Ammon's horn (tissue), 1 donor: ENCODE measurements around the gene RAG1.

ENCODE experiments used
- DNase-seq: peaks from one replicate; pipeline ENCODE4 v3.0.0-alpha.2; 2016; ENCODE audit warnings: low spot score

The RAG1 gene

DNA sequence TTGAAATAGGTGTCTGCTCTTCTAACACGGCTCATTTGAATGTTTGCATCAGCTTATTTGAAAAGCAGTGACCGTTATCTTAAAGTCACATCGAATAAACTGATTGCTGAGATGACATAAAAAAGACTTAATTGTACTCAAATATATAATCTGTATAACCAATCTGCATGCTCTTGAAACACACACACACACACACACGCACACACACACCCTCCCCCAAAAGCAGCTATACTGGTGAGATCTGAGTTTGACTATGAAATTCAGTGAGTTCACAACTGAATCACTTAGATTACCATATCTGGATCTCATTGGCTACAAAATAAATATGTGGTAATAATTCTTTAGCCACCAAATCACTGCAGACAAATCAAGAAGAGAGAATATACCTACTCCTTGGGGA is 22.7 kb downstream of the RAG1 start:
- DNase-seq, result no peak

- DNase-seq, result no peak
Measured at GRCh38 chr11:36591433-36591832, 23.6 kb downstream of the RAG1 start.

GRCh38 chr11:36594316-36594989 is 26.6 kb downstream of the RAG1 start, which contains the start of gene IFTAP:
Gene IFTAP (plus strand): TSS chr11:36594502. CDS start chr11:36610104, 15,602 bp downstream.
- peak; percentile 95 for DNase-seq

DNA sequence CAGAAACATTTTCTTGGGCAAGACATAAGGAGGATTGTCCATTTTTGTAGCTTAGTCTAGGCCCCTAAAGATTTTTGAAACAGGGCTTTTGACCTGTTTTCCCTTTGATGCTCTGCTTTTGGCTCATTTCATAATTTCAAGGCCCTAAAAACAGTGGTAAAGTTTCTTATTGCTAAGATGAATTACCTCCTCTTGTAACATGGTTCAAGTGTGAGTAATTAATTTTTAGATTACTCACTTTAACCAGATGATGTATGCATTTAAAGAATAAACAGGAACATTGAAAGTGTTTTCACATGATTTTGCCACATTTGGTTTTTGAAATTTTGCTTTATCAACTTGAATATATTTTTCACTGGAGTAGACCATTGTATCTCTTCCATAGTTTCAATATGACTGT is 29.1 kb downstream of the RAG1 start:
- DNase-seq, result no peak

DNA sequence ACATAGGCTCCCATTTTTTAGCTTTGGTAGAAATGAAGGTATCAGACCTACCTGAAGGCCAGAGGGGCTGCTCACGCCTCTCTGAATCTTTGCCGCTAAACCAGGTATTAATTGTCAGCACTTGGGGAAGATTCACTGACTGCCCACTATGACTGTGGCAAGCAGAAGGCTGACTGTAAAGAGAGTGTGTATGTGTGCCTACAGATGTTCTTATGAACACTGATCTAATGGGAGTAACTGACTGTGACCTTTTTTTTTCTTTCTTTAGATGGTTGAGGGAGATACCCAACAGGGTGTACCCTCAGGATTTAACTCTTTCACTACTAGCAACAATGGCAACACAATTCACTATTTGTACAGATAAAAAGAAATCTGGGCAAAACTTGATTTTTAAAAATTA is 30.2 kb downstream of the RAG1 start, which contains the start of gene RAG2:
Gene RAG2, minus strand, starts transcription at position 186 of the 400 bp plus-strand sequence. CDS start 4,068 bp downstream, outside the sequence.
- DNase-seq, result no peak

GRCh38 chr11:36600180-36600579 is 32.4 kb downstream of the RAG1 start:
- no peak for DNase-seq

DNA sequence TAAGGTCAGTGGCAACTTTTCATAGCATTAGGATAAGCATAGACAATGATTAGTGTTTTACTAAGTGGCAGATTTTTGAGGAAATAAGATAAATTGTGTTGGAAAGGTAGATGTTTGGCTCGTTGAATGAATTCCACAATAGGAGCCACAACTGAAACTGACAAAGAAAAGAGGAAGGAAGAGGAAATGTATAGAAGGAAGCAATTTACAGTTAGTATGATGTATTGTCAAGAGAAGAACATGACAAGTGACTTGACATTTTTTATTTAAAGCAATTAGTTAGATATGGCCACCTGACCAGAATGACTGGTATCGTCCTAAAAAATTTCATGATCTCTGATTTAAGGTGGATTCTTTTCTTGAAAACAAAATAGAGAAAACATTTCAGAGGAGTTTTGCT is 33.3 kb downstream of the RAG1 start:
- DNase-seq, result no peak

DNA sequence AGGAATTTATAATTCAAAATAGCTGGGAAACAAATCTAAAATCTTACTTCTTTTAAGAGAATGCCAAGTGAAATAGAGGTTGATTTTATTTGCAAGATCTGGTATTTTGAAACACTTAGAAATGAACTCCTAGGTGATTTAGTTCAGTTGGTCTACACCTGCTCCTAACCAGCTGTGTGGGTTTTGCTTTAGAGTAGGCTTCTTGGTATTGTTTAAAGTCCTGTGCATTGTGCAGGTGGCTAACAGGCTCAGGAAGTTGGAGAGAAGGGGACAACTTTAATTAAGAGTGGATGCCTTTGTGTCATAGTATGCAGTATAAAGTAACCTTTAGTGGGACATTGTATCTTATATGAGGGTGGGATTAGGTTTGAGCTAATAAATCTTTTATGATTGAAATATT is 34.3 kb downstream of the RAG1 start:
- no peak for DNase-seq

- no peak for DNase-seq
Measured at GRCh38 chr11:36605221-36606216, 37.7 kb downstream of the RAG1 start.

GRCh38 chr11:36608491-36609199 is 40.8 kb downstream of the RAG1 start:
- no peak for DNase-seq

- DNase-seq, result no peak
Measured at GRCh38 chr11:36609383-36609782, 41.6 kb downstream of the RAG1 start.

- DNase-seq, result no peak
Measured at GRCh38 chr11:36615826-36616225, 48.0 kb downstream of the RAG1 start.

GRCh38 chr11:36617543-36618362 is 49.9 kb downstream of the RAG1 start:
- DNase-seq, result no peak

DNA sequence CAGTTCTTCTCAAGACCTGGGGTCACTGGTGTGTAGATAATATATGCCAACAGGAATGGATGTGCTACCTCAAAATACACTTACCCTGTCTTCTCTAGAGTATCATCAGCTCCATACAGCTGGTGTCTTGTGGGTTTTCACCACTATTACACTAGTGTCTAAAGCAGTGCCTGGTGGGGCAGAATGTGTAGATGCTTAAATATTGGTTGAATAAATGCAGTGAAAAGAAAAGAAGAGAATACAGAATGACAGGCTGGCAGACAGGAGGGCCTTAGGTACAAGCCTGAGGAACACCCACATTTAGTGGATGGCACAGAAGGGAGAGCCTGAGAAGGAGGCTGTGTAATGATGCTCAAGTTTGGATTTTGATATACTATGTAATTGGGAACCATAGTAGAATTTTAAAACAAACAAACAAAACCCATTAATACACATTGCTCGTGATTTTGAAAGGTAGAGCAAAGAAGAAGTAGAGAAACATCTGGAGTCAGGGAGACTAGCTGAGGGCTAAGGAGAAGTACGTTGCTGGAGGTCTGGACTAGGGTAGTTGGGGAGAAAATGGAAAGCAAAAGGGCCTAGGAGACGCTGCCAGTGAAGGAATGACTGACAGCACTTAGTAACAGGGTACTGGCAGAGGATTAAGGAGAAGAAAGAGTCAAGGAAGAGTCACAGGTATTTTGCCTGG is 50.7 kb downstream of the RAG1 start:
- no peak for DNase-seq

GRCh38 chr11:36619502-36619901 is 51.7 kb downstream of the RAG1 start:
- DNase-seq, result no peak

- DNase-seq, result no peak
Measured at GRCh38 chr11:36620246-36620645, 52.4 kb downstream of the RAG1 start.

- no peak for DNase-seq
Measured at GRCh38 chr11:36622431-36623136, 54.8 kb downstream of the RAG1 start.

DNA sequence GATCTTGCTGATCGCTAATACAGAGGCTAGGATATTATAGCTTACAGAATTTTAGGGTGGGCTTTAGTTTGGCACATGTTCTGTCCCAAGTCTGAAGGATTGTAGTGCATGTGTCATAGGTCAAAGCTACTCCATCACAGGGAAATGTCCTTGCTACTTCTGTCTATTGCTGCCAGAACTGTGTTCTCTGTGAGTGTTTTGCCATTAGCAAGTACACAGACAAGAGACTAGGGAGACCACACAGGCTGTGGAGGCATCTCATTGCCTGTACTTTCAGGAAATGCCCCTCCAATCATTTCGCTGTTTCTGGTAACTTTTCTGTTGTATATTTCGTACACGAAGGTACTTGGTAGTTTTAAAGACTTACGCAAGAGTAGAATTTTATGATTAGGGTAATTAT is 55.7 kb downstream of the RAG1 start:
- no peak for DNase-seq

DNA sequence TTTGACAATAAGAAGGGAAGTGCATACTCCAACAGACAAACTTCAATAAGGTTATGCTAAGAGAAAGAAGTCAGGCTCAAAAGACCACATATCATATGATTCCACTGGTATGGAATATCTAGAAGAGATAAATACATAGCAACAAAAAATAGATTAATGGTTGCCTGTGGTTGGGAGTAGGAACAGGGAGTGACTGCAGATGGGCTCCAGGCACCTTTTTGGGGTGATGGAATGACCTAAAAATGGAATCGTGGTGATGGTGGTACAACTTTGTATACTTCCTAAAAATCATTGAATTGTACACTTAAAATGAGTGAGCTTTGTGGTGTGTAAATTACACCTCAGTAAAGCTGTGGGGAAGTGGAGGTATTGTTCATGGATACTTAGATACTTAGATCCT is 59.2 kb downstream of the RAG1 start:
- DNase-seq, result no peak

GRCh38 chr11:36627471-36627870 is 59.7 kb downstream of the RAG1 start:
- DNase-seq, result no peak
